Panc1 (cell line): Measurements from ENCODE around the gene APCDD1. TPM values are rescaled to one million over a fixed set of nuclear protein-coding genes. Genes with fewer than 3 reads are reported as not detected.

Source experiments
- ATAC-seq: fragments of 200-7000 bp; cut with Tn5 transposase; 2 replicates; pipeline ENCODE4 v1.9.1; 2020; ENCODE audit warnings: mild to moderate bottlenecking, moderate library complexity
- BruUV-seq: library from RNA; stranded (reverse); fragments of 400-500 nt; replicated peaks from 2 replicates; lab custom pipeline; 2021; lab: Mats Ljungman, UMichigan
- CTCF ChIA-PET: fragments of 300-600 bp; sonication (Branson Sonifier 250); formaldehyde crosslinking; loops from one replicate; lab custom pipeline; 2022; ENCODE audit warnings: antibody characterized with exemption; lab: Charles Lee
- POLR2A ChIA-PET: fragments of 300-600 bp; sonication (Branson Sonifier 250); formaldehyde crosslinking; loops from one replicate; lab custom pipeline; 2022; ENCODE audit warnings: antibody characterized with exemption; lab: Charles Lee
- DNase-seq: peaks from one replicate; pipeline ENCODE4 v3.0.0-alpha.2; 2010; ENCODE audit warnings: low read depth, low spot score
- H3K27ac ChIP-seq: 2 replicates; pipeline ENCODE4 v1.5.1; 2011; ENCODE audit warnings: mild to moderate bottlenecking, low read length, inconsistent platforms
- H3K27me3 ChIP-seq: fragments of 200-500 bp; sonication (Bioruptor generic); 2 replicates; pipeline ENCODE4 v1.6.0; 2014; ENCODE audit warnings: low read length, inconsistent platforms; ENCODE audit not compliant: control insufficient read depth, insufficient read depth
- H3K36me3 ChIP-seq: fragments of 200-500 bp; sonication (Bioruptor generic); 2 replicates; pipeline ENCODE4 v1.5.1; 2014; ENCODE audit warnings: inconsistent platforms, mild to moderate bottlenecking, low read length, moderate library complexity; ENCODE audit not compliant: control insufficient read depth, insufficient read depth
- H3K4me1 ChIP-seq: 2 replicates; pipeline ENCODE4 v1.5.1; 2011; ENCODE audit warnings: inconsistent platforms, mild to moderate bottlenecking, low read length, moderate library complexity; ENCODE audit not compliant: control insufficient read depth, insufficient read depth
- H3K4me3 ChIP-seq, 2 experiments: 2 replicates each; pipeline ENCODE4 v1.5.1; 2011 to 2012; ENCODE audit warnings: low read depth in 2 of 2, low read length in 2 of 2, mild to moderate bottlenecking in 2 of 2, inconsistent platforms in 1 of 2, moderate library complexity in 1 of 2
- H3K9me3 ChIP-seq: fragments of 200-500 bp; sonication (Bioruptor generic); 2 replicates; pipeline ENCODE4 v1.5.1; 2014; ENCODE audit warnings: low read depth, mild to moderate bottlenecking, inconsistent platforms, low read length, moderate library complexity; ENCODE audit not compliant: control insufficient read depth, insufficient read depth
- POLR2AphosphoS5 ChIP-seq: IDR thresholded peaks from 2 replicates; pipeline ENCODE4 v1.6.1; 2012; ENCODE audit warnings: mild to moderate bottlenecking, low read depth, low read length, moderate library complexity
- SIN3A ChIP-seq: IDR thresholded peaks from 2 replicates; pipeline ENCODE4 v1.6.1; 2012; ENCODE audit warnings: low read depth, mild to moderate bottlenecking, low read length, moderate library complexity, borderline replicate concordance; ENCODE audit not compliant: insufficient read depth
- TCF7L2 ChIP-seq: IDR thresholded peaks from 2 replicates; pipeline ENCODE4 v1.6.1; 2011; ENCODE audit warnings: mild to moderate bottlenecking, low read depth, low read length, inconsistent platforms
- in situ Hi-C: cut with HindIII; loops from 2 replicates; pipeline ENCODE4 v1.10.0; 2016; ENCODE audit warnings: low sequenced_read_pairs, low pct_unique_long_range_greater_than_20kb
- intact Hi-C: fragments of 100-400 bp; cut with micrococcal nuclease; formaldehyde crosslinking; loops from one replicate; pipeline ENCODE4 v1.10.0; 2022; ENCODE audit not compliant: unreplicated experiment
- total RNA-seq: library from RNA; stranded (reverse); gene quantifications from one replicate; pipeline ENCODE4 v1.2.1, GENCODE V29; 2021; ENCODE audit not compliant: unreplicated experiment
- TF ChIP-seq, protein P1 (sequence below): fragments of 450-650 bp; IDR thresholded peaks from 2 replicates; pipeline ENCODE4 v1.5.1; 2017; ENCODE audit warnings: mild to moderate bottlenecking
- TF ChIP-seq, protein P2 (sequence below), 2 experiments: IDR thresholded peaks; 2 replicates each; pipeline ENCODE4 v1.6.1; 2011 to 2012; ENCODE audit warnings: low read depth in 2 of 2, control low read depth in 1 of 2, low read length in 1 of 2, mild to moderate bottlenecking in 1 of 2, moderate library complexity in 1 of 2; ENCODE audit not compliant: insufficient read depth in 1 of 2

The APCDD1 gene
- total RNA-seq, 1 experiment from 2014 or later = 0.36 TPM

DNA sequence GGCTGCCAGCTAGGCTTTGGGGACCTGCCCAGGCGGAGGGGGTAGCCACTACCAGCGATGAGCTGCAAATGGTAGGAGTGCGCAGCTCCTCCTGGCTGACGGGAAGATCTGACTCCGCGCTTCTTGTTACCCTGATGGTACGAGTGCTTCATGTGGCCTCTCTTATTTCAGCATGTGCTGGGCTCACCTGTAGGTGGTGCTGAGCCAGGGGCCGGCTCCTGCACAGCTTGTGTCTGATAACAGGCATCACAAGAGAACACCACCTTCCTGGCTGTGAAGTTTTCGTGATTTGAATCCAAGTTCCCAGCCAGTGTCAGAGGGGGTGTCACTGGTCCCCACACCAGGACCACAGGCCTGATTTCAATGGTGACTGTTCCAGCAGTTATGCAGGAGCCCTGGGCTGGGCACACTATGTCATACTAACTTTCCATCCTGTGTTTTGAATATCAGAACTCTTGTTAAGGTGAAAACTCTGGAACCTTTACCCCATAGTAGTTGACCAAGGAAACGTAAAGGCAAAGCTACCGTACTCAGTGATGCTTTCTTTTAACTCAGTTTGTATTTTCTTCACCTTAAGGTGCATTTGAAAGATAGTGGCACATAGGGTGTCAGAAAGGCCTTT, 28.0 kb downstream of the APCDD1 start:
- no peak overlapping the region for H3K4me3 ChIP-seq
- no peaks in the 10 kb centered on the region for H3K9me3 ChIP-seq
- intact Hi-C loops = no loop called here
- H3K4me1 ChIP-seq = no peaks in the 10 kb centered on the region
- no TSS peak for BruUV-seq
- H3K27me3 ChIP-seq = peaks cover 13% of the 10 kb centered on the region
- no peak for ATAC-seq
- H3K36me3 ChIP-seq = no peaks in the 10 kb centered on the region
- ChIA-PET CTCF (no interaction called here), POLR2A (no interaction called here)
- no peak for DNase-seq
- TF ChIP-seq, protein P1, sequence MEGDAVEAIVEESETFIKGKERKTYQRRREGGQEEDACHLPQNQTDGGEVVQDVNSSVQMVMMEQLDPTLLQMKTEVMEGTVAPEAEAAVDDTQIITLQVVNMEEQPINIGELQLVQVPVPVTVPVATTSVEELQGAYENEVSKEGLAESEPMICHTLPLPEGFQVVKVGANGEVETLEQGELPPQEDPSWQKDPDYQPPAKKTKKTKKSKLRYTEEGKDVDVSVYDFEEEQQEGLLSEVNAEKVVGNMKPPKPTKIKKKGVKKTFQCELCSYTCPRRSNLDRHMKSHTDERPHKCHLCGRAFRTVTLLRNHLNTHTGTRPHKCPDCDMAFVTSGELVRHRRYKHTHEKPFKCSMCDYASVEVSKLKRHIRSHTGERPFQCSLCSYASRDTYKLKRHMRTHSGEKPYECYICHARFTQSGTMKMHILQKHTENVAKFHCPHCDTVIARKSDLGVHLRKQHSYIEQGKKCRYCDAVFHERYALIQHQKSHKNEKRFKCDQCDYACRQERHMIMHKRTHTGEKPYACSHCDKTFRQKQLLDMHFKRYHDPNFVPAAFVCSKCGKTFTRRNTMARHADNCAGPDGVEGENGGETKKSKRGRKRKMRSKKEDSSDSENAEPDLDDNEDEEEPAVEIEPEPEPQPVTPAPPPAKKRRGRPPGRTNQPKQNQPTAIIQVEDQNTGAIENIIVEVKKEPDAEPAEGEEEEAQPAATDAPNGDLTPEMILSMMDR = no peak
- H3K27ac ChIP-seq = no peak overlapping the region
- in situ Hi-C loops = no loop called here

DNA sequence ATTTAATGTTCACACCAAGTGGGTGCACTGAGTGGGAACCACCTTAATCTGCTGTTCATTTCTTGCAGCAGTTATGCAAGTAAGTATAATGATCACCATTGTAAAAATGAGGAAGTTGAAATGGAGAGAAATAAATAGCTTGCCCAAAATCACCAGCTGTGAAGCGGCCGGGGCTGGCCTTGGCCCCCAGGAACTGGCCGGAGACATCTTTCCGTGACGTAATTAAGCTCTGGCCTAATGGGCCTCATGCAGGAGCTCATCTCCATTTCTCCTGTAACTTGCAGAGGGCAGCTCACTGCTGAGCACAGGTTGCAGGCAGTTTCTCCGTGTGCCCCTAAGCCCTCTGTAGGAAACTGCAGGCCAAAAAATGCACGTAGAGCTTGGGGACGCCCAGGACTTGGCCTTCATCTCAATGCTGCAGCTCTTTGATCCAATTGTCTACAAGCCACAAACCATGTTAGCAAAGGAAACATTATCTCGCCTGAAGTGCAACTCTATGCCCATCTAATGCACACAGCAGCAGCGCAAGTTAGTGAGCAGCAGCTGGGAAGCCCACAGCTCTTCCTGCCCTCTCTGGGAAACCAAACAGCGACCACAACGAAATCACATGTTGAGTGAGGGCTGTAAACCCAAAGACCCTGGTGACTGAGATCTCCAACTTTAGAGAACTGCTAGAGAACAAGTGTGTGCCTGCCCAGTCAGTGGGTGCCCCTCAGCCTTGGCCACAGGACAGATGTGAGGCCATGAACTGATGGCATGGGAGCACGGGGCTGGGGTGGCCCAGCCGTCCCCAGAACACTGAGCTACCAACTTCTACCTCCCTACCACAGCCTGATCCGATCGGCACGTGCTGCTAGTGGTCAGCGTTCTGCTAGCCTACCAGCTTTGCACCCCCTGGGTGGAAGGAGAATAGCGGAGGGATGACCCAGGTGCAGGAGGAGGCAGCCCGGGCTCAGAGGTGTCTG, 28.8 kb downstream of the APCDD1 start:
- H3K9me3 ChIP-seq = no peaks in the 10 kb centered on the region
- CTCF ChIA-PET = no interaction called here
- no peaks in the 10 kb centered on the region for H3K4me1 ChIP-seq
- POLR2A ChIA-PET = no interaction called here
- DNase-seq (no peak), ATAC-seq (no peak)
- no peak overlapping the region for H3K27ac ChIP-seq
- BruUV-seq = no TSS peak
- TF ChIP-seq POLR2AphosphoS5 (no peak), SIN3A (no peak), TCF7L2 (no peak)
- TF ChIP-seq, protein P1 = no peak
- TF ChIP-seq, protein P2, sequence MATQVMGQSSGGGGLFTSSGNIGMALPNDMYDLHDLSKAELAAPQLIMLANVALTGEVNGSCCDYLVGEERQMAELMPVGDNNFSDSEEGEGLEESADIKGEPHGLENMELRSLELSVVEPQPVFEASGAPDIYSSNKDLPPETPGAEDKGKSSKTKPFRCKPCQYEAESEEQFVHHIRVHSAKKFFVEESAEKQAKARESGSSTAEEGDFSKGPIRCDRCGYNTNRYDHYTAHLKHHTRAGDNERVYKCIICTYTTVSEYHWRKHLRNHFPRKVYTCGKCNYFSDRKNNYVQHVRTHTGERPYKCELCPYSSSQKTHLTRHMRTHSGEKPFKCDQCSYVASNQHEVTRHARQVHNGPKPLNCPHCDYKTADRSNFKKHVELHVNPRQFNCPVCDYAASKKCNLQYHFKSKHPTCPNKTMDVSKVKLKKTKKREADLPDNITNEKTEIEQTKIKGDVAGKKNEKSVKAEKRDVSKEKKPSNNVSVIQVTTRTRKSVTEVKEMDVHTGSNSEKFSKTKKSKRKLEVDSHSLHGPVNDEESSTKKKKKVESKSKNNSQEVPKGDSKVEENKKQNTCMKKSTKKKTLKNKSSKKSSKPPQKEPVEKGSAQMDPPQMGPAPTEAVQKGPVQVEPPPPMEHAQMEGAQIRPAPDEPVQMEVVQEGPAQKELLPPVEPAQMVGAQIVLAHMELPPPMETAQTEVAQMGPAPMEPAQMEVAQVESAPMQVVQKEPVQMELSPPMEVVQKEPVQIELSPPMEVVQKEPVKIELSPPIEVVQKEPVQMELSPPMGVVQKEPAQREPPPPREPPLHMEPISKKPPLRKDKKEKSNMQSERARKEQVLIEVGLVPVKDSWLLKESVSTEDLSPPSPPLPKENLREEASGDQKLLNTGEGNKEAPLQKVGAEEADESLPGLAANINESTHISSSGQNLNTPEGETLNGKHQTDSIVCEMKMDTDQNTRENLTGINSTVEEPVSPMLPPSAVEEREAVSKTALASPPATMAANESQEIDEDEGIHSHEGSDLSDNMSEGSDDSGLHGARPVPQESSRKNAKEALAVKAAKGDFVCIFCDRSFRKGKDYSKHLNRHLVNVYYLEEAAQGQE (IDR thresholded peaks at IDR 0.05; ENCODE audit: insufficient read depth in 1 of 2, low read depth in 2 of 2, low read length in 1 of 2) = no peak
- H3K4me3 ChIP-seq = no peak overlapping the region
- intact Hi-C loops (no loop called here), in situ Hi-C loops (no loop called here)
- peaks cover 11% of the 10 kb centered on the region; the same call in 1 of the 2 replicates for H3K27me3 ChIP-seq
- no peaks in the 10 kb centered on the region for H3K36me3 ChIP-seq
